A673 (cell line): Measurements from ENCODE around the gene DOCK10. TPM values are rescaled to one million over a fixed set of nuclear protein-coding genes. Genes with fewer than 3 reads are reported as not detected.

Experiments used
- BruUV-seq: library from RNA; stranded (reverse); fragments of 400-500 nt; replicated peaks from 2 replicates; lab custom pipeline; 2021; lab: Mats Ljungman, UMichigan
- CTCF ChIA-PET: fragments of 300-600 bp; sonication (Branson Sonifier 250); formaldehyde crosslinking; loops from one replicate; lab custom pipeline; 2022; ENCODE audit warnings: antibody characterized with exemption; lab: Charles Lee
- POLR2A ChIA-PET: fragments of 300-600 bp; sonication (Branson Sonifier 250); formaldehyde crosslinking; loops from one replicate; lab custom pipeline; 2022; ENCODE audit warnings: antibody characterized with exemption; ENCODE audit not compliant: low non-redundant PET; lab: Charles Lee
- DNase-seq: peaks from one replicate; pipeline ENCODE4 v3.0.0-alpha.2; 2015; ENCODE audit warnings: low spot score
- H3K27ac ChIP-seq: fragments of 200-600 bp; sonication (generic); 2 replicates; pipeline ENCODE4 v1.5.1; 2016; ENCODE audit warnings: mixed run types, low read depth, mild to moderate bottlenecking, mixed read lengths, antibody characterized with exemption, low read length; ENCODE audit not compliant: poor library complexity, severe bottlenecking
- H3K27me3 ChIP-seq: fragments of 200-600 bp; sonication (generic); replicated peaks from 2 replicates; pipeline ENCODE4 v1.6.1; 2017; ENCODE audit warnings: mixed run types, low read depth, mild to moderate bottlenecking, mixed read lengths, antibody characterized with exemption, low read length; ENCODE audit not compliant: insufficient read depth, poor library complexity
- H3K36me3 ChIP-seq: fragments of 200-600 bp; sonication (generic); 2 replicates; pipeline ENCODE4 v1.6.1; 2016; ENCODE audit warnings: mixed run types, mild to moderate bottlenecking, mixed read lengths, antibody characterized with exemption, low read length; ENCODE audit not compliant: insufficient read depth, poor library complexity, severe bottlenecking
- H3K4me1 ChIP-seq: fragments of 200-600 bp; sonication (generic); 2 replicates; pipeline ENCODE4 v1.6.1; 2017; ENCODE audit warnings: mixed run types, mild to moderate bottlenecking, mixed read lengths, antibody characterized with exemption, low read length; ENCODE audit not compliant: insufficient read depth, poor library complexity, severe bottlenecking
- H3K4me3 ChIP-seq: fragments of 200-600 bp; sonication (generic); 2 replicates; pipeline ENCODE4 v1.5.1; 2016; ENCODE audit warnings: low read depth, mixed run types, mild to moderate bottlenecking, mixed read lengths, low read length; ENCODE audit not compliant: poor library complexity, severe bottlenecking
- H3K9me3 ChIP-seq: fragments of 200-600 bp; sonication (generic); 2 replicates; pipeline ENCODE4 v1.6.1; 2016; ENCODE audit warnings: mixed run types, low read depth, mild to moderate bottlenecking, mixed read lengths, antibody characterized with exemption, low read length; ENCODE audit not compliant: poor library complexity, severe bottlenecking
- CTCF ChIP-seq: fragments of 300-800, 200-600 bp; sonication (generic); conservative IDR thresholded peaks from 2 replicates; pipeline ENCODE4 v1.5.1; 2017; ENCODE audit warnings: low read depth, mild to moderate bottlenecking, antibody characterized with exemption, low read length, moderate library complexity, mixed read lengths
- EZH2 ChIP-seq: fragments of 200-600 bp; sonication (generic); IDR thresholded peaks from 2 replicates; pipeline ENCODE4 v1.6.1; 2017; ENCODE audit warnings: borderline replicate concordance, low read depth, mild to moderate bottlenecking, mixed read lengths, antibody characterized with exemption, low read length; ENCODE audit not compliant: poor library complexity, severe bottlenecking
- intact Hi-C: fragments of 100-400 bp; cut with micrococcal nuclease; formaldehyde crosslinking; loops from one replicate; pipeline ENCODE4 v1.10.0; 2022; ENCODE audit not compliant: unreplicated experiment
- total RNA-seq: library from RNA; stranded (reverse); gene quantifications from 2 replicates; pipeline ENCODE4 v1.2.3, GENCODE V29; 2021

The DOCK10 gene
- total RNA-seq, 1 experiment from 2014 or later, result 5.1 TPM

- Histone ChIP-seq H3K9me3 (no peaks in the 10 kb centered on the region), H3K36me3 (no peaks in the 10 kb centered on the region), H3K4me1 (no peaks in the 10 kb centered on the region), H3K27me3 (no peaks in the 10 kb centered on the region), H3K27ac (no peak overlapping the region), H3K4me3 (no peak overlapping the region)
- CTCF ChIA-PET, result no interaction called here
- DNase-seq, result peak; percentile 60
- POLR2A ChIA-PET, result no interaction called here
- BruUV-seq, result no TSS peak
- TF ChIP-seq CTCF, result no peak
- TF ChIP-seq EZH2, result no peak
- intact Hi-C loops, result no loop called here
Measured at GRCh38 chr2:225025917-225026571, 16.2 kb downstream of the DOCK10 start.

- BruUV-seq, result no TSS peak
- DNase-seq, result no peak
- H3K9me3 ChIP-seq, result no peaks in the 10 kb centered on the region
- H3K4me3 ChIP-seq, result no peak overlapping the region
- POLR2A ChIA-PET, result no interaction called here
- intact Hi-C loops, result no loop called here
- no peaks in the 10 kb centered on the region for H3K4me1 ChIP-seq
- CTCF ChIA-PET, result interaction anchor here (1.1 kb wide), 1 partner anchor 18 kb away, joined by 3 read pairs; no protein-coding TSS in a partner anchor
- no peaks in the 10 kb centered on the region for H3K27me3 ChIP-seq
- no peak for TF ChIP-seq EZH2
- TF ChIP-seq CTCF, result no peak
- H3K27ac ChIP-seq, result no peak overlapping the region
- H3K36me3 ChIP-seq, result no peaks in the 10 kb centered on the region
Measured at GRCh38 chr2:225022188-225022587, 20.1 kb downstream of the DOCK10 start.

GRCh38 chr2:225020168-225020849 lies 22.0 kb downstream of the DOCK10 start:
- no TSS peak for BruUV-seq
- Histone ChIP-seq H3K4me1 (no peaks in the 10 kb centered on the region), H3K27ac (no peak overlapping the region), H3K4me3 (no peak overlapping the region), H3K9me3 (no peaks in the 10 kb centered on the region), H3K36me3 (no peaks in the 10 kb centered on the region), H3K27me3 (no peaks in the 10 kb centered on the region)
- no peak for TF ChIP-seq EZH2
- no peak for TF ChIP-seq CTCF
- intact Hi-C loops, result no loop called here
- DNase-seq, result no peak
- ChIA-PET CTCF (no interaction called here), POLR2A (no interaction called here)
